Measurements from ENCODE around the gene ARHGEF5. TPM values are rescaled to one million over a fixed set of nuclear protein-coding genes. Genes with fewer than 3 reads are reported as not detected.

ARHGEF5 gene
- total and polyA plus RNA-seq, 10 of the 15 experiments (the other 5 are each of a cell fraction or from before 2014, with no cell fraction given): 1.6 to 17.2 (median 7.8) TPM

DNA sequence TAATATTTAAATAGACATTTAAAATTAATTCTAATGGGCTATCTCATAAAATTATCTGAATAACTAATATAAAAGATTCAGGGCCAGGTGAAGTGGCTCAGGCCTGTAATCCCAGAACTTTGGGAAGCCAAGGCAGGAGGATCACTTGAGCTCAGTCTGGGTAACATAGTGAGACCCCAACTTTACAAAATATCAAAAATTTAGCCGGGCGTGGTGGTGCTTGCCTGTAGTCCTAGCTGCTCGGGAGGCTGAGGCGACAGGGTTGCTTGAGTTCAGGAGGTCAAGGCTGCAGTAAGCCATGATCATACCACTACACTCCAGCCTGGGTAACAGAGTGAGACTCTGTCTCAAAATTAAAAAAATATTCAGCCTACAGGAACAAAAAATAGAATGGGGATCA lies 35.8 kb downstream of the ARHGEF5 start:
- H3K79me2 ChIP-seq (ENCODE audit: control insufficient read depth, insufficient read depth, low read length): no peaks in the 10 kb centered on the region
- ChIA-PET POLR2A (no interaction called here), CTCF (interaction anchor here (0.7 to 3.3 kb wide), 9 partner anchors 8 to 392 kb away, joined by 3 to 14 read pairs (median 6); no protein-coding TSS in a partner anchor), RAD21 (ENCODE audit: unreplicated experiment) (interaction anchor here (2.0 kb wide), 1 partner anchor 46 kb away, joined by 6 read pairs; no protein-coding TSS in a partner anchor), SMC1A (ENCODE audit: uncharacterized antibody, unreplicated experiment) (interaction anchor here (0.7 to 1.5 kb wide), 2 partner anchors 9 to 46 kb away, joined by 3 to 5 read pairs; no protein-coding TSS in a partner anchor)
- intact Hi-C loops (cut with micrococcal nuclease; ENCODE audit: unreplicated experiment) (loop anchor here (5.0 kb wide), 2 partner anchors 46 to 214 kb away; no protein-coding TSS in a partner anchor), in situ Hi-C loops (cut with MboI) (loop anchor here (25.0 kb wide), 1 partner anchor 479 kb away; the partner anchor contains the start of gene TCAF1)
- H4K20me1 ChIP-seq (ENCODE audit: control insufficient read depth, insufficient read depth): no peaks in the 10 kb centered on the region
- BruUV-seq (replicated peaks): no TSS peak
- H3K4me1 ChIP-seq (ENCODE audit: control insufficient read depth, insufficient read depth, low read length): no peaks in the 10 kb centered on the region
- H2AFZ ChIP-seq (ENCODE audit: control insufficient read depth, low read depth, low read length): no peak overlapping the region
- DNase-seq (ENCODE audit: low read depth, low spot score): no peak
- H3K36me3 ChIP-seq (ENCODE audit: control insufficient read depth in 2 of 2, insufficient read depth in 2 of 2, low read length in 1 of 2): no peaks in the 10 kb centered on the region
- H3K9ac ChIP-seq (ENCODE audit: control insufficient read depth, insufficient read depth, low read length): no peak overlapping the region
- no peak overlapping the region for H3K27ac ChIP-seq (ENCODE audit: control insufficient read depth, insufficient read depth)
- 60% methylated on average over 4 of the region's 4 CpGs for WGBS (ENCODE audit: insufficient coverage, insufficient replicate concordance, low lambda C conversion rate, missing lambda C conversion rate)
- no peak for FAIRE-seq
- H3K4me3 ChIP-seq: no peak overlapping the region
- no peaks in the 10 kb centered on the region for H3K27me3 ChIP-seq (replicated peaks in 1 of 2; ENCODE audit: control insufficient read depth in 2 of 2, insufficient read depth in 2 of 2, low read length in 1 of 2)
- no peak for ATAC-seq
- H3K9me3 ChIP-seq (replicated peaks; ENCODE audit: control insufficient read depth, insufficient read depth, low read length): no peaks in the 10 kb centered on the region
- no peak overlapping the region for H3K4me2 ChIP-seq (ENCODE audit: control insufficient read depth, insufficient read depth)
- TF ChIP-seq POLR2AphosphoS5 (IDR thresholded peaks at IDR 0.05; ENCODE audit: low read length) (no peak), BHLHE40 (IDR thresholded peaks at IDR 0.05; ENCODE audit: borderline replicate concordance in 1 of 2, low read depth in 2 of 2, low read length in 1 of 2) (no peak), FOXK2 (IDR thresholded peaks at IDR 0.05) (no peak), ETV6 (conservative IDR thresholded peaks at IDR 0.05 in 1 of 2, IDR thresholded peaks at IDR 0.05 in 1 of 2; ENCODE audit: borderline replicate concordance in 1 of 2, low read depth in 1 of 2) (no peak), POLR2AphosphoS2 (IDR thresholded peaks at IDR 0.05; ENCODE audit: low read depth, low read length) (no peak), TCF3 (IDR thresholded peaks at IDR 0.05; ENCODE audit: borderline replicate concordance, insufficient read depth, low read depth, low read length) (no peak), KDM1A (IDR thresholded peaks at IDR 0.05; ENCODE audit: borderline replicate concordance) (no peak), HDAC6 (IDR thresholded peaks at IDR 0.05; ENCODE audit: unreplicated experiment) (no peak), HDAC2 (IDR thresholded peaks at IDR 0.05) (no peak)
- TF ChIP-seq, protein P1, sequence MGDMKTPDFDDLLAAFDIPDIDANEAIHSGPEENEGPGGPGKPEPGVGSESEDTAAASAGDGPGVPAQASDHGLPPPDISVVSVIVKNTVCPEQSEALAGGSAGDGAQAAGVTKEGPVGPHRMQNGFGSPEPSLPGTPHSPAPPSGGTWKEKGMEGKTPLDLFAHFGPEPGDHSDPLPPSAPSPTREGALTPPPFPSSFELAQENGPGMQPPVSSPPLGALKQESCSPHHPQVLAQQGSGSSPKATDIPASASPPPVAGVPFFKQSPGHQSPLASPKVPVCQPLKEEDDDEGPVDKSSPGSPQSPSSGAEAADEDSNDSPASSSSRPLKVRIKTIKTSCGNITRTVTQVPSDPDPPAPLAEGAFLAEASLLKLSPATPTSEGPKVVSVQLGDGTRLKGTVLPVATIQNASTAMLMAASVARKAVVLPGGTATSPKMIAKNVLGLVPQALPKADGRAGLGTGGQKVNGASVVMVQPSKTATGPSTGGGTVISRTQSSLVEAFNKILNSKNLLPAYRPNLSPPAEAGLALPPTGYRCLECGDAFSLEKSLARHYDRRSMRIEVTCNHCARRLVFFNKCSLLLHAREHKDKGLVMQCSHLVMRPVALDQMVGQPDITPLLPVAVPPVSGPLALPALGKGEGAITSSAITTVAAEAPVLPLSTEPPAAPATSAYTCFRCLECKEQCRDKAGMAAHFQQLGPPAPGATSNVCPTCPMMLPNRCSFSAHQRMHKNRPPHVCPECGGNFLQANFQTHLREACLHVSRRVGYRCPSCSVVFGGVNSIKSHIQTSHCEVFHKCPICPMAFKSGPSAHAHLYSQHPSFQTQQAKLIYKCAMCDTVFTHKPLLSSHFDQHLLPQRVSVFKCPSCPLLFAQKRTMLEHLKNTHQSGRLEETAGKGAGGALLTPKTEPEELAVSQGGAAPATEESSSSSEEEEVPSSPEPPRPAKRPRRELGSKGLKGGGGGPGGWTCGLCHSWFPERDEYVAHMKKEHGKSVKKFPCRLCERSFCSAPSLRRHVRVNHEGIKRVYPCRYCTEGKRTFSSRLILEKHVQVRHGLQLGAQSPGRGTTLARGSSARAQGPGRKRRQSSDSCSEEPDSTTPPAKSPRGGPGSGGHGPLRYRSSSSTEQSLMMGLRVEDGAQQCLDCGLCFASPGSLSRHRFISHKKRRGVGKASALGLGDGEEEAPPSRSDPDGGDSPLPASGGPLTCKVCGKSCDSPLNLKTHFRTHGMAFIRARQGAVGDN (IDR thresholded peaks at IDR 0.05): no peak
- TF ChIP-seq, protein P2, sequence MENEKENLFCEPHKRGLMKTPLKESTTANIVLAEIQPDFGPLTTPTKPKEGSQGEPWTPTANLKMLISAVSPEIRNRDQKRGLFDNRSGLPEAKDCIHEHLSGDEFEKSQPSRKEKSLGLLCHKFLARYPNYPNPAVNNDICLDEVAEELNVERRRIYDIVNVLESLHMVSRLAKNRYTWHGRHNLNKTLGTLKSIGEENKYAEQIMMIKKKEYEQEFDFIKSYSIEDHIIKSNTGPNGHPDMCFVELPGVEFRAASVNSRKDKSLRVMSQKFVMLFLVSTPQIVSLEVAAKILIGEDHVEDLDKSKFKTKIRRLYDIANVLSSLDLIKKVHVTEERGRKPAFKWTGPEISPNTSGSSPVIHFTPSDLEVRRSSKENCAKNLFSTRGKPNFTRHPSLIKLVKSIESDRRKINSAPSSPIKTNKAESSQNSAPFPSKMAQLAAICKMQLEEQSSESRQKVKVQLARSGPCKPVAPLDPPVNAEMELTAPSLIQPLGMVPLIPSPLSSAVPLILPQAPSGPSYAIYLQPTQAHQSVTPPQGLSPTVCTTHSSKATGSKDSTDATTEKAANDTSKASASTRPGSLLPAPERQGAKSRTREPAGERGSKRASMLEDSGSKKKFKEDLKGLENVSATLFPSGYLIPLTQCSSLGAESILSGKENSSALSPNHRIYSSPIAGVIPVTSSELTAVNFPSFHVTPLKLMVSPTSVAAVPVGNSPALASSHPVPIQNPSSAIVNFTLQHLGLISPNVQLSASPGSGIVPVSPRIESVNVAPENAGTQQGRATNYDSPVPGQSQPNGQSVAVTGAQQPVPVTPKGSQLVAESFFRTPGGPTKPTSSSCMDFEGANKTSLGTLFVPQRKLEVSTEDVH (IDR thresholded peaks at IDR 0.05; ENCODE audit: low read depth, partially characterized antibody): no peak
- TF ChIP-seq, protein P3, sequence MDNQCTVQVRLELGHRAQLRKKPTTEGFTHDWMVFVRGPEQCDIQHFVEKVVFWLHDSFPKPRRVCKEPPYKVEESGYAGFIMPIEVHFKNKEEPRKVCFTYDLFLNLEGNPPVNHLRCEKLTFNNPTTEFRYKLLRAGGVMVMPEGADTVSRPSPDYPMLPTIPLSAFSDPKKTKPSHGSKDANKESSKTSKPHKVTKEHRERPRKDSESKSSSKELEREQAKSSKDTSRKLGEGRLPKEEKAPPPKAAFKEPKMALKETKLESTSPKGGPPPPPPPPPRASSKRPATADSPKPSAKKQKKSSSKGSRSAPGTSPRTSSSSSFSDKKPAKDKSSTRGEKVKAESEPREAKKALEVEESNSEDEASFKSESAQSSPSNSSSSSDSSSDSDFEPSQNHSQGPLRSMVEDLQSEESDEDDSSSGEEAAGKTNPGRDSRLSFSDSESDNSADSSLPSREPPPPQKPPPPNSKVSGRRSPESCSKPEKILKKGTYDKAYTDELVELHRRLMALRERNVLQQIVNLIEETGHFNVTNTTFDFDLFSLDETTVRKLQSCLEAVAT (IDR thresholded peaks at IDR 0.05): no peak
- TF ChIP-seq, protein P4, sequence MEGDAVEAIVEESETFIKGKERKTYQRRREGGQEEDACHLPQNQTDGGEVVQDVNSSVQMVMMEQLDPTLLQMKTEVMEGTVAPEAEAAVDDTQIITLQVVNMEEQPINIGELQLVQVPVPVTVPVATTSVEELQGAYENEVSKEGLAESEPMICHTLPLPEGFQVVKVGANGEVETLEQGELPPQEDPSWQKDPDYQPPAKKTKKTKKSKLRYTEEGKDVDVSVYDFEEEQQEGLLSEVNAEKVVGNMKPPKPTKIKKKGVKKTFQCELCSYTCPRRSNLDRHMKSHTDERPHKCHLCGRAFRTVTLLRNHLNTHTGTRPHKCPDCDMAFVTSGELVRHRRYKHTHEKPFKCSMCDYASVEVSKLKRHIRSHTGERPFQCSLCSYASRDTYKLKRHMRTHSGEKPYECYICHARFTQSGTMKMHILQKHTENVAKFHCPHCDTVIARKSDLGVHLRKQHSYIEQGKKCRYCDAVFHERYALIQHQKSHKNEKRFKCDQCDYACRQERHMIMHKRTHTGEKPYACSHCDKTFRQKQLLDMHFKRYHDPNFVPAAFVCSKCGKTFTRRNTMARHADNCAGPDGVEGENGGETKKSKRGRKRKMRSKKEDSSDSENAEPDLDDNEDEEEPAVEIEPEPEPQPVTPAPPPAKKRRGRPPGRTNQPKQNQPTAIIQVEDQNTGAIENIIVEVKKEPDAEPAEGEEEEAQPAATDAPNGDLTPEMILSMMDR (IDR thresholded peaks at IDR 0.05 in 2 of 3, conservative IDR thresholded peaks at IDR 0.05 in 1 of 3; ENCODE audit: control insufficient read depth in 2 of 3, extremely low read depth in 1 of 3, insufficient read depth in 1 of 3, low read depth in 3 of 3, low read length in 3 of 3): no peak

Measured in GM12878 (cell line).